ENCODE results near the gene VPS13D.
A peak's percentile ranks its signal among the peaks of the same experiment; 100 is the strongest.
"Not testable (repeated sequence)": the region's sequence is repeated elsewhere in the genome, so short reads cannot be mapped to it uniquely, and the experiment has no call there.

VPS13D gene

DNA sequence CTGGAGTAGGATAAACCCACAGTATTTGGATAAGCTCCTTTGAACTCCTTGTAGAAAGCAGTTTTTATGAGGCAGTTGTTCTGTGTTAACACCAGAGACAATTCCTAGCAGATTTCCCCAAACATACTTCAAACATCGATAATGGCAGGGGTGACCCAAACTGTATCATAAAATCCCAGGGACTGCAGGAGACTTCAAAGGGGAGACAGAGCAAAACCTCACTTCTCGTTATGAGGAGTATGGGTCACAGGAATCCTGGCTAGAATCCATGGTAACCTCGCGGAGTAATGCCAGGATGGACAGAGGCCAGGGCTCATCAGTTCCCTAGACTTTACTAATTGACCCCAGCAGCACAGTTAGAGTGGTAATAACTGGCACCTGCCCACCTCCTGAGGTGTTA, 240.2 kb downstream of the VPS13D start:
- no peak overlapping the region for H3K4me3 ChIP-seq (ENCODE audit: low read depth, low read length)
- TF ChIP-seq, protein P1, sequence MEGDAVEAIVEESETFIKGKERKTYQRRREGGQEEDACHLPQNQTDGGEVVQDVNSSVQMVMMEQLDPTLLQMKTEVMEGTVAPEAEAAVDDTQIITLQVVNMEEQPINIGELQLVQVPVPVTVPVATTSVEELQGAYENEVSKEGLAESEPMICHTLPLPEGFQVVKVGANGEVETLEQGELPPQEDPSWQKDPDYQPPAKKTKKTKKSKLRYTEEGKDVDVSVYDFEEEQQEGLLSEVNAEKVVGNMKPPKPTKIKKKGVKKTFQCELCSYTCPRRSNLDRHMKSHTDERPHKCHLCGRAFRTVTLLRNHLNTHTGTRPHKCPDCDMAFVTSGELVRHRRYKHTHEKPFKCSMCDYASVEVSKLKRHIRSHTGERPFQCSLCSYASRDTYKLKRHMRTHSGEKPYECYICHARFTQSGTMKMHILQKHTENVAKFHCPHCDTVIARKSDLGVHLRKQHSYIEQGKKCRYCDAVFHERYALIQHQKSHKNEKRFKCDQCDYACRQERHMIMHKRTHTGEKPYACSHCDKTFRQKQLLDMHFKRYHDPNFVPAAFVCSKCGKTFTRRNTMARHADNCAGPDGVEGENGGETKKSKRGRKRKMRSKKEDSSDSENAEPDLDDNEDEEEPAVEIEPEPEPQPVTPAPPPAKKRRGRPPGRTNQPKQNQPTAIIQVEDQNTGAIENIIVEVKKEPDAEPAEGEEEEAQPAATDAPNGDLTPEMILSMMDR (IDR thresholded peaks at IDR 0.05; ENCODE audit: low read depth, low read length), result no peak
- no peak for TF ChIP-seq POLR2A (IDR thresholded peaks at IDR 0.05; ENCODE audit: extremely low read depth, insufficient read length)
- TF ChIP-seq MYC (IDR thresholded peaks at IDR 0.05; ENCODE audit: low read depth, low read length), result no peak
- TF ChIP-seq, protein P2, sequence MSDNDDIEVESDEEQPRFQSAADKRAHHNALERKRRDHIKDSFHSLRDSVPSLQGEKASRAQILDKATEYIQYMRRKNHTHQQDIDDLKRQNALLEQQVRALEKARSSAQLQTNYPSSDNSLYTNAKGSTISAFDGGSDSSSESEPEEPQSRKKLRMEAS (IDR thresholded peaks at IDR 0.05; ENCODE audit: low read depth, low read length), result no peak
- DNase-seq (ENCODE audit: low read depth), result no peak

DNA sequence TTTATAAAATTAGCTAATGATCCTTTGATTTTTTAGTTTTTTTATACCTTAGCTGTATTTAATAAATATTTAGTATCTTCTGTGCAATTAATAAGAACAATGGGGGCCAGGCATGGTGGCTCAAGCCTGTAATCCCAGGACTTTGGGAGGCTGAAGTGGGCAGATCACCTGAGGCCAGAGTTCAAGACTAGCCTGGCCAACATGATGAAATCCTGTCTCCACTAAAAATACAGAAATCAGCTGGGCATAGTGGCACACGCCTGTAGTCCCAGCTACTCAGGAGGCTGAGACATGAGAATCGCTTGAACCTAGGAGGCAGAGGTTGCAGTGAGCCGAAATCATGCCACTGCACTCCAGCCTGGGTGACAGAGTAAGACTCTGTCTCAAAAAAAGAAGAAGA, 241.1 kb downstream of the VPS13D start:
- DNase-seq (ENCODE audit: low read depth); H3K4me3 ChIP-seq (ENCODE audit: low read depth, low read length): not testable (repeated sequence)

DNA sequence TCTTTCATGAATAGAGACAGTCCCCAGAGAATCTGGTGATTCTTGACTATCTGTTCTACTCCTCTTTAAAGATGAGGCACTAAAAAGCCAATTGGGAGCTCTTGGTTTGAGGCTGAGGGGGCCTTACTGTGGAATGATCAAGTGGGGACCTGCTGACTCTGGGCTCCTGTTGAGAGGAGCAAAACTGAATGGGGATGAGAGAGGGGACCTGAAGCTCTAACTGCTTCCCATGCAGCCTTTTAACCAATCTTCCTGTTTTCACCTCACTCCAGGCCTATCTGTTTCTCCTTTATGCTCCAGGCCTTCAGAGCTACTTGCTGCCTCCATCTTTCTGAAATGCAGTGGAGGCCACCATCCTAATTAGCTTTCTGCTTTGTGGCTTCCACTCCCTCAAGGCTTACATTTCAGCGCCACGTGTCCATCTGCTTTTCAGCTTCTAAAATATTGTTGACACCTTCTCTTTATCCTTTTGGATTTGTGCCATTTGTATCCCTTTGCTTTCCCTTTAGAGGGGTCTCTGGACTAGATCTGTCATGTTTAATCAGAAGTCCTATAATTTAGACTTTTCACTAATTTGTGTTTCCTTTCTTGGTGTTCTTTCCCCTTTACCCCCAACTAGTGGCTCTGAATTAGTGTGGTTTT, 242.4 kb downstream of the VPS13D start:
- DNase-seq (ENCODE audit: low read depth), result no peak
- H3K4me3 ChIP-seq (ENCODE audit: low read depth, low read length), result no peak overlapping the region
- TF ChIP-seq, protein P2 (IDR thresholded peaks at IDR 0.05; ENCODE audit: low read depth, low read length), result no peak
- no peak for TF ChIP-seq POLR2A (IDR thresholded peaks at IDR 0.05; ENCODE audit: extremely low read depth, insufficient read length)
- no peak for TF ChIP-seq MYC (IDR thresholded peaks at IDR 0.05; ENCODE audit: low read depth, low read length)
- TF ChIP-seq, protein P1 (IDR thresholded peaks at IDR 0.05; ENCODE audit: low read depth, low read length), result no peak

DNA sequence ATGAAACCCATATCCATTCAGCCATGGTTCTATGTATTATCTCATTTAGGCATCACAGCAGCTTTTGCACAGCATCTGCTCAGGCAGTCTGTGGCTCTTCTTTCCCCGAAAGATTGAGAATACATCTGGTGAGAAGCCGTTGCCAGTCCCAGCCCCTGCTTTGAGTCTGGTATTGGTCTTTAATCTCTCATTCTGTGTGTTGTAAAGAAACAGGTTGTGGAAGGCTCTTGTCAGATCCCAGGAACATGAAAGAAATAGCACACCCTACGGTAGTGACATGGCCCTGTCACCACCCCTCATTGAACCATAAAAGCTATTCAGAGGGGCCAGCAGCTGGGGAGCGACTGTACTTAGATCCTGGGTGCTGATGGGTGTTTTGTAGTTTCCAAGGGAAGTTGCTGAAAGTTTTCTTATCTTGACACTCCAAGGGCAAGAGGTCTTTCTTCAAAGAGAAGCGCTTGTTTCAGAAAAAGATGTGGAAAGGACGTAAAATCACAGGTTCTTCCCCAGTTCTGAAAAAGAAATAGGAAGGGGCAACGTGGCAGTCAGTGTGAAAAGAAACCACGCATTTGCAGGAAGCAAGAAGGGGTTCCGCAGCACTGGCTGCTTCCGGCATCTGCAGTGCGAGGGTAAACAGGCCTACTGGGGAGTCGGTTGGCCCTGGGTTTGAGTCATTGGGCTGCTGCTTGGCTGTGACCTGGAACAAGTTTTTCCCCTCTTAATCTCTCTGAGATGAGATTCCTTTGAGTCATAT, 243.1 kb downstream of the VPS13D start:
- H3K4me3 ChIP-seq (ENCODE audit: low read depth, low read length), result no peak overlapping the region
- TF ChIP-seq, protein P1 (IDR thresholded peaks at IDR 0.05; ENCODE audit: low read depth, low read length), result no peak
- TF ChIP-seq, protein P2 (IDR thresholded peaks at IDR 0.05; ENCODE audit: low read depth, low read length), result no peak
- TF ChIP-seq MYC (IDR thresholded peaks at IDR 0.05; ENCODE audit: low read depth, low read length) (no peak), POLR2A (IDR thresholded peaks at IDR 0.05; ENCODE audit: extremely low read depth, insufficient read length) (no peak)
- no peak for DNase-seq (ENCODE audit: low read depth)

DNA sequence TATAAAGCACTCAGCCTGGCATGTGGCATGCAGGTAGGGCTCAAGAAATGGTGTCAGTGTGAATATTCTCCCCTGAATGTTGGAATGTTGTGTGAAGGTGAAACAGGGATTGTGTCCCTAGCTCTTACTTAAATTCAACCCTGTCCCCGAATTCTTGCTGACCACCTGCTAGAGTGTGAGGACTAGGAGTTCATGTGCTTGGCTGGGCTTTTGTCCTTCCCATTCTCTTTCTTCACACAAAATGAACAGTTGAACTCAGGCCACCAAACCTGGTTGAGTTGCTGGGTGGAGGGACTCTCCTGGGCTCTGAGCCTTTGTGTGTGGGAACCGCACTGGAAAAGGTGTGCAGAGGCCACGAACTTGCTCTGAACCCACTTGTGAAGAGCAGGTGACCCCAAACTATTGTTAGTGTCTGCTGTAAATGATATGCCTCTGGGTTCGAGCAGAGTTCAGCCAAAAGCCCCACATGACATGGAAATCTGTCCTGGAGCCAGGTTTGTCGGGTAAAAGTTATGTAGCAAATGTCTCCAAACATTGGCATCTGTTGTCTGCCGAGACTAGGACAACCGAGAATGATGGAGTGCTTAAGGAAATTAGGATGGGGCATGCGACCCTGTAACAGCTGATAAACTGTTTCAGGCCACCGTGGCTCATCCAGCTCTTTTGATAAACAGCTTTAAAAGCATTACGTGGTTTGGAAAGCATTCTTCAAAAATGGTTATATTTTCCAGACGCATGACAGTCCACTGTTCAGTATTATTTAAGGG, 243.9 kb downstream of the VPS13D start:
- H3K4me3 ChIP-seq (ENCODE audit: low read depth, low read length), result no peak overlapping the region
- no peak for TF ChIP-seq POLR2A (IDR thresholded peaks at IDR 0.05; ENCODE audit: extremely low read depth, insufficient read length)
- TF ChIP-seq, protein P2 (IDR thresholded peaks at IDR 0.05; ENCODE audit: low read depth, low read length), result no peak
- TF ChIP-seq, protein P1 (IDR thresholded peaks at IDR 0.05; ENCODE audit: low read depth, low read length), result no peak
- no peak for TF ChIP-seq MYC (IDR thresholded peaks at IDR 0.05; ENCODE audit: low read depth, low read length)
- DNase-seq (ENCODE audit: low read depth), result no peak

DNA sequence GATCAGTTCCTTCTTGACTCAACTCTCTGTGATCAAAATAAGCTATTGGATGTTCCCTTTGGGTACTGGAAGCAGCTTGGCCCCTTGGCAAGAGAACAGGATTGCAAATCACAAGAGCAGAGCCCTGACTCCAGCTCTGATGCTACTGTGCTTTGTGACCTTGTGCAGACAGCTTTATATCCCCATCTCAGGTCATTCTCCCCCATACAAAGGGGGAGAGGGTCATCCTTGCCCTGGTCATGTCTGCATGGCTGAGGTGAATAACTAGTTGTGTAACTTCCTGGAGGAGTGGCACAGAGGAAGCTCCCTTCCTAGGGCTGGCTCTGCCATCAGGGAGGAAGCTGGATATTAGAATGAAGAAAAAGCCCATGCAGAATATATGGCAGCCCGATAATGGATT, 245.3 kb downstream of the VPS13D start:
- DNase-seq (ENCODE audit: low read depth), result peak; percentile 62
- H3K4me3 ChIP-seq (ENCODE audit: low read depth, low read length), result no peak overlapping the region
- TF ChIP-seq MYC (IDR thresholded peaks at IDR 0.05; ENCODE audit: low read depth, low read length) (no peak), POLR2A (IDR thresholded peaks at IDR 0.05; ENCODE audit: extremely low read depth, insufficient read length) (no peak)
- TF ChIP-seq, protein P2 (IDR thresholded peaks at IDR 0.05; ENCODE audit: low read depth, low read length), result no peak
- TF ChIP-seq, protein P1 (IDR thresholded peaks at IDR 0.05; ENCODE audit: low read depth, low read length), result no peak
